MM.1S (cell line): ENCODE results near the gene SFRP5.

ENCODE experiments used
- EZH2 ChIP-seq: fragments of 300-600 bp; sonication (generic); optimal IDR thresholded peaks from 2 replicates; pipeline ENCODE3; 2017; ENCODE audit warnings: low read depth, mild to moderate bottlenecking, antibody characterized with exemption, low read length, mixed read lengths
- EZH2phosphoT487 ChIP-seq: fragments of 300-600 bp; sonication (generic); IDR thresholded peaks from 2 replicates; pipeline ENCODE4 v1.6.1; 2018; ENCODE audit warnings: antibody characterized with exemption, low read length
- TF ChIP-seq, protein P1 (sequence below): fragments of 300-600 bp; sonication (generic); IDR thresholded peaks from 2 replicates; pipeline ENCODE4 v1.5.1; 2016; ENCODE audit warnings: antibody characterized with exemption, low read length, mixed read lengths

- TF ChIP-seq, protein P1, sequence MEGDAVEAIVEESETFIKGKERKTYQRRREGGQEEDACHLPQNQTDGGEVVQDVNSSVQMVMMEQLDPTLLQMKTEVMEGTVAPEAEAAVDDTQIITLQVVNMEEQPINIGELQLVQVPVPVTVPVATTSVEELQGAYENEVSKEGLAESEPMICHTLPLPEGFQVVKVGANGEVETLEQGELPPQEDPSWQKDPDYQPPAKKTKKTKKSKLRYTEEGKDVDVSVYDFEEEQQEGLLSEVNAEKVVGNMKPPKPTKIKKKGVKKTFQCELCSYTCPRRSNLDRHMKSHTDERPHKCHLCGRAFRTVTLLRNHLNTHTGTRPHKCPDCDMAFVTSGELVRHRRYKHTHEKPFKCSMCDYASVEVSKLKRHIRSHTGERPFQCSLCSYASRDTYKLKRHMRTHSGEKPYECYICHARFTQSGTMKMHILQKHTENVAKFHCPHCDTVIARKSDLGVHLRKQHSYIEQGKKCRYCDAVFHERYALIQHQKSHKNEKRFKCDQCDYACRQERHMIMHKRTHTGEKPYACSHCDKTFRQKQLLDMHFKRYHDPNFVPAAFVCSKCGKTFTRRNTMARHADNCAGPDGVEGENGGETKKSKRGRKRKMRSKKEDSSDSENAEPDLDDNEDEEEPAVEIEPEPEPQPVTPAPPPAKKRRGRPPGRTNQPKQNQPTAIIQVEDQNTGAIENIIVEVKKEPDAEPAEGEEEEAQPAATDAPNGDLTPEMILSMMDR, result no peak
- TF ChIP-seq EZH2 (no peak), EZH2phosphoT487 (no peak)
These were observed 18.8 kb downstream of the SFRP5 start for GRCh38 chr10:97752956-97753355.
